Measurements from ENCODE around the gene PLEK.
"Not testable (repeated sequence)": the region's sequence is repeated elsewhere in the genome, so short reads cannot be mapped to it uniquely, and the experiment has no call there.

PLEK gene

DNA sequence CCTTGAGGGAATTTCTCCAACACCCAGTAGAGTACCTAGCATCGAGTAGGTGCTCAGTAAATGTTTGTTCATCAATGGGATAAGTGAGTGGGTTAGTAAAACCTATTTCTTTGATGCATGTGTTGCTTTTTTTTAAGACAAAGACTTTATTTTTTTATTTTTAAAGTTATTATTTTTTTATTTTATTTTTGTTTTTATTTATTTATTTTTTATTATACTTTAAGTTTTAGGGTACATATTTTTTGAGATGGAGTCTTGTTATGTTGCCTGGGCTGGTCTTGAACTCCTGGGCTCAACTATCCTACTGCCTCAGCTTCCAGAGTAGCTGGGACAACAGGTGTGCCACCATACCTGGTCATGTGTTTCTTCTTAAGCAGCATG is 20.8 kb downstream of the PLEK start:
- DNase-seq: no peak

DNA sequence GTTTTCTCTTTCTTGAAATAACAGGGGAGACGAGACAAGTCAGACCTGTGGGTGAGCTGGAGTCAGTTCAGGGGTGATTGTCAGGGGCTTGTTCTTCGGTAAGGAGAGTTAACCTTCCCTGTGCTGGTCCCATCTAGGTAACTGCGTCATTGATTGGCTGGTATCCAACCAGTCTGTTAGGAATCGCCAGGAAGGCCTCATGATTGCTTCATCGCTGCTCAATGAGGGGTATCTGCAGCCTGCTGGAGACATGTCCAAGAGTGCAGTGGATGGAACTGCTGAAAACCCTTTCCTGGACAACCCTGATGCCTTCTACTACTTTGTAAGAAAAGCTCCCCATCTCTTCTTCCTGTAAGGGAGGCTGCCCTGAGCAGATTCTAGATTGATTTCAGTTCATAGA is 21.3 kb downstream of the PLEK start:
- DNase-seq: no peak

DNA sequence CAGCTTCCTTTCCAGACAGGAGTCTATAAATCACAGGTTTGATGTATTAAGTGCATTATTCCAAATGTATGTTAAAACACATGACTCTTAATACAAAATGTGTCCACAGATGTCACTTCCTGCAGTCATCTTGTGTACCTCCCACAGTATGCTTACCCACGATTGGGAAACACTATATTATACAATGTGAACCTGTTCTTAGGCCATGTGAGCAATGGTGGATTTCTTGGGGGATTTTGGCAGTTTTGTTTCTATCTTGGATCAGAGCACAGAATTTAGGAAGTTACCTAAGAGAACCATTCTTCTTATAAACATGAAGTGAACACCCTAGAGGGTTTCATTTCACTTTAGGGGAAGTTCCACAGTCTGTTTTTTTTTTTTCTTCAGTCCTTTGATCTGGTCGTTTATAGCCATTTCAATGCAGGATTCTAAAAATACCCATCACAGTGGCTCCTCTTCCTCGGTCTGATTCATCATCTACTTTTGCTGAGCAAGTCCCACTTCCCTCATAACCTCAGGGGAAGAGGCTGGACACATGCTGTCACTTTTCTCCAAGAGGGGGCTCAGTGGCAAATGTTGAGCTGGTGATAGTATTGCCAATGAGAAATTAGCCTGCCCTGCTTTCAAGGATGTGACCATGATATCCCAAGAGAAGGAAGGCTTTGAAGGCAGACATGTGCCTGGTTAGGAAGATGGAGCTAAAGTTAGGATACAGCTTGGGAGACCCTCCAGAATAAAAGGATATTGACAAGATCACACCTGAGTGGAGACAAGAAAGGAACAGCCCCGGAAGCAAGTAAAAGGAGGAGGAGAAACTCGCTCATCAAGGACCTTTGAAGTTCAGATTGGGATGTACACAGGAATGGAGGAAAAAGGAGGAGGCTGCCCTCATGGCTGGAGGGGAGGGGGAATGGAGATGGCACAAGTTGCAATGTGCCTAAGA is 22.6 kb downstream of the PLEK start:
- no peak for DNase-seq

DNA sequence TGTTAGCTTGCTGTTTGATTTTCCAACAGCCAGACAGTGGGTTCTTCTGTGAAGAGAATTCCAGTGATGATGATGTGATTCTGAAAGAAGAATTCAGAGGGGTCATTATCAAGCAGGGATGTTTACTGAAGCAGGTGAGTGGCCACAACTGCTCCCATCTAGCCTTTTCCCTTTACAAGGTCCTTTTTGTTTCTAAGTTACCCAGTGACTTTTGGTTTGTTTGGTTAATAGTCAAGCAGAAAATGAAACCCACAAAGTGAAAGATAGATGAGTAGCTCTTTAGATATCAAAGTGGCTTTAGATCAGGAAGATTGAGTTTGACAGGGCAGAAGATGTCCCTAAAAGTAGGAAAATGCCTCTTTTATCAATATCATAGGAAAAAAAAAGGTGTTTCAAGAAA is 23.3 kb downstream of the PLEK start:
- DNase-seq: no peak

DNA sequence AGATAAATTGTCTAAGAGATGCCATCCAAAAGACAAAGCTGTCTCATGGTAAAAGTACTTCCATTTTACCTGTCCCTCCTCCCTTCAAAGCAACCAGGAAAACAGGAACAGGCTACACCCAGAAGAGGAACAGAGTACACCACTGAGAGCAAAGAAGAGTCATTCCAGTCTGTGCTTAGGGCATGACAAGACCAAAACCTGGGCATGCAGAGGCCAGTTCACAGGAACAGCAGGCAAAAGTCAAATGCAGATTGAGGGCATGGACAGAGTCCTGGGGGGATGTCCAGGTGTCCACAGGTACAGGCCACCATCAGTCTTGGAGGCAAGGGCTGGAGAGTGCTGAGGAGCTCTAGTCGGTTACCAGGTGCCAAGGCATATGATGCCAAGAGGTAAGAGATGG is 23.7 kb downstream of the PLEK start:
- no peak for DNase-seq

DNA sequence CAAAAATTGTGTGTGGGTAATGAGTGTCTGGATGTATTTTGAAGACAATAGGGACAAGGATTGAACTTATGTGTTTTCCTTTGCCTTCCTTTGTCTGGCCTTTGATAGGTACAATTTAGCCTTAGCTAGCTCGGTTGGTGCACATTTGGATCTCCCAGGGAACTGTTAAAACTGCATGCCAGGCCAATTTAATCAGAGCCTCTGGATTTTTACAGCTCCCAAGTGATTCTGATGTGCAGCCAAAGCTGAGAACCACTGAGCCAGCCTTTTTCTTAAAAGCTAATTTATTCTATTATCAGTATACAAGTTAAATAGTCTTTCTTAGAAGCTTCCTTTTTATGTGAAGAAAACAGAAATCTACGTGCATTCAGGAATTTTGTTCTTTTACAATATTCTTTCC is 25.0 kb downstream of the PLEK start:
- DNase-seq: no peak

DNA sequence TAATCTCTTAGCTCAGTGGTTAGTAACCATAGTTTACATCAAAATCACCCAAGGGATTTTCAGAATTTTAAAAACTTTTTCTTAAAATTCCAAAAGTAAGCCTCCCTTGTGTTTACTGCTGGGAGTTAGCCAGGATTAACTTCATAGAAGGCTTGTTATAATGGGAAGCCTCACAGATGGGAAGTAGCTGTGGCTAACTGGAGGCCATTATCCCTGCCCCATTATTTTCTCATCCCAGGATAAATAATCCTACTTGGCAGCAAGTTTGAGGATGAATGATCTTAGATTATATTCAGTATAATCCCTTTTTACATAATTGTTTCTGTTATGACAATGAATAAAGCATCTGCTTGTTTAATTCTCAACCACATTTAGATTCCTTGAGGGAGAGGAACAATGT is 25.5 kb downstream of the PLEK start:
- no peak for DNase-seq

DNA sequence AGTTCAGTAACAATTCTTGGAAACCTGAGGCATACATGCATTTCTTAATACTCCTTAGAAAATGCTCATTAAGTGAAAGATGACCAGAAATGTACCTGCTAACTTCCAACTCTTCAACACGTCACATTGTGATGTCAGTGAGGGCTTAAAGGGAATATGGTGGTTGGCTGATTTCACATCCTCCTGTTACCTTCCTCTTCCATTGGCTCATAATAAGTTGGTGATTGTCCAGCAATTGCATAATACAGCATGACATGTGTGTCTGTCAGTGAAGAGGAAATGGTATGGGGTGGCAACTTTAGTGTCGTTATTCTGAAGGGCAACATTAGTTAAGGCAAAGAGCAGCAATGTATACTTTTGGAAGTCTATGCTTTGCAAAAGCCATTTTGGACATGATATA is 26.0 kb downstream of the PLEK start:
- no peak for DNase-seq

DNA sequence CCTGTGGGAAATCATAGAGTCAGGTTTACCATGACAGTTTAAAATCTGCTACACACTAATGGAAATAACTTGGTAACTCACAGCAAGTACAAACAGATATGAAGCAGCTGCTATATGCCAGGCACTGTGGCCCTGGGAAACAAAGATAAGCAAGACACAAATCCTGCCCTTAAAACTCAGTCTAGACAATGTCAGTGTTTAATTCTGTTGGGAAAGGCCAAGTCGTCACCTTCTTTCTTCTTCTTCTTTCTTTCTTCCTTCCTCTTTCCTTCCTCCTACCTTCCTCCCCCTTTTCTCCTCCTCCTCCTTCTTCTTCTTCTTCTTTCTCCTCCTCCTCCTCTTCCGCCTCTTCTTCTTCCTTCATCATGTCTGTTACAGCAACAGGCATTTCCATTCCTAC is 26.8 kb downstream of the PLEK start:
- DNase-seq: no peak

DNA sequence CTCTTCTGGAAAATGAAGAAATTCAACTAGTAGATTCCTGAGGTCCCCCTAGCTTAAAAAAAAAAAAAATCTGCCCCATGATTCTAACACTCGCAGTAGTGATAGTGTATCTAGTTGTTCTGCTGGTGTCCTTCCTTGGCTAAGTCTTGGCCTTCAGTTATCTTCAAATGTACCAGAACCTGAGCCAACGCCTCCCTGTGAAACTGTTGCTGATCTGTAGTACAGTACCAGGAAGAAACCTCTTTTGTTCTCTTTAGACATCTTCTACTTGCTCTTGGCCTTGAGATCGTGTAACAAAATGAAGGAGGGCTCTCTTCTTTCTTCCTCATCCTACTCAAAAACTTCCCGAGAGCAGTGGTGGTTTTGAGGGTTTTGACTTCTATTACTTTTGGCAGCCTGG is 31.0 kb downstream of the PLEK start:
- DNase-seq: no peak

DNA sequence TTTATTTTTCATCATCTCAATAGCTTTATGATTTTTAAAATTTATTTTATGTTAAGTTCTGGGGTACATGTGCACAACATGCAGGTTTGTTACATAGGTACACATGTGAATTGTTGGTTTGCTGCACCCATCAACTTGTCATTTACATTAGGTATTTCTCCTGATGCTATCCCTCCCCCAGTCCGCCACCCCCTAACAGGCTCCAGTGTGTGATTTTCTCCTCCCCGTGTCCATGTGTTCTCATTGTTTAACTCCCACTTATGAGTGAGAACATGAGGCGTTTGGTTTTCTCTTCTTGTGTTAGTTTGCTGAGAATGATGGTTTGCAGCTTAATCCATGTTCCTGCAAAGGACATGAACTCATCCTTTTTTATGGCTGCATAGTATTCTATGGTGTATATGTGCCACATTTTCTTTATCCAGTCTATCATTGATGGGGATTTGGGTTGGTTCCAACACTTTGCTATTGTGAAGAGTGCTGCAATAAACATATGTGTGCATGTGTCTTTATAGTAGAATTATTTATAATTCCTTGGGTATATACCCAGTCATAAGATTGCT is 32.7 kb downstream of the PLEK start:
- not testable (repeated sequence) for DNase-seq

DNA sequence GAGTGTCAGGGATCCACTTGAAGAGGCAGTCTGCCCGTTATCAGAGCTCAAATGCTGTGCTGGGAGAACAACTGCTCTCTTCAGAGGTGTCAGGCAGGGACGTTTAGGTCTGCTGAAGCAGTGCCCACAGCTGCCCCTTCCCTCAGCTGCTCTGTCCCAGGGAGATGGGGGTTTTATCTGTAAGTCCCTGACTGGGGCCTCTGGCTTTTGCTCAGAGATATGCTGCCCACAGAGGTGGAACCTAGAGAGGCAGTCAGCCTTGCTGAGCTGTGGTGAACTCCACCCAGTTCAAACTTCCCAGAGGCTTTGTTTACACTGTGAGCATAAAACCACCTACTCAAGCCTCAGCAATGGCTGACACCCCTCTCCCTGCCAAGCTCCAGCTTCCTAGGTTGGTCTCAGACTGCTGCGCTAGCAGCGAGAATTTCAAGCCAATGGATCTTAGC is 38.1 kb downstream of the PLEK start:
- DNase-seq: no peak

DNA sequence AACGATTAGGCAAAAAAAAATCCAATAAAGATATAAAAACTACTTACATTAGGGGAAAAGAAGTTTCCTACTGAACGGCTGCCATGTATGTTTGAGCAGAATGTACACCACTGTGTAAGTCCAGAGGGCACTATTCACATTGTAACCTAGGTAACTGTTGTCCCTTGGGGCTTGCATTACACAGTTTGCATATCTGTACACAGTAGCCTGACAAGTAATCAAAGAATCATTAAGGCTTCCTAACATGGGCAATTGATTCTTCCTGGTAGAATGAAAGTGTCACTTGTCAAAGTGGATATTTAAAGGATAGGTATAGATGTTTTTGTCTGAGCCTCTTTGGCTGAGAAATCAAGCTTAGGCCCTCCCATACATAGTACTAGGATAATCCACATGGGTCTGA is 39.1 kb downstream of the PLEK start:
- peak; percentile 11 for DNase-seq

DNA sequence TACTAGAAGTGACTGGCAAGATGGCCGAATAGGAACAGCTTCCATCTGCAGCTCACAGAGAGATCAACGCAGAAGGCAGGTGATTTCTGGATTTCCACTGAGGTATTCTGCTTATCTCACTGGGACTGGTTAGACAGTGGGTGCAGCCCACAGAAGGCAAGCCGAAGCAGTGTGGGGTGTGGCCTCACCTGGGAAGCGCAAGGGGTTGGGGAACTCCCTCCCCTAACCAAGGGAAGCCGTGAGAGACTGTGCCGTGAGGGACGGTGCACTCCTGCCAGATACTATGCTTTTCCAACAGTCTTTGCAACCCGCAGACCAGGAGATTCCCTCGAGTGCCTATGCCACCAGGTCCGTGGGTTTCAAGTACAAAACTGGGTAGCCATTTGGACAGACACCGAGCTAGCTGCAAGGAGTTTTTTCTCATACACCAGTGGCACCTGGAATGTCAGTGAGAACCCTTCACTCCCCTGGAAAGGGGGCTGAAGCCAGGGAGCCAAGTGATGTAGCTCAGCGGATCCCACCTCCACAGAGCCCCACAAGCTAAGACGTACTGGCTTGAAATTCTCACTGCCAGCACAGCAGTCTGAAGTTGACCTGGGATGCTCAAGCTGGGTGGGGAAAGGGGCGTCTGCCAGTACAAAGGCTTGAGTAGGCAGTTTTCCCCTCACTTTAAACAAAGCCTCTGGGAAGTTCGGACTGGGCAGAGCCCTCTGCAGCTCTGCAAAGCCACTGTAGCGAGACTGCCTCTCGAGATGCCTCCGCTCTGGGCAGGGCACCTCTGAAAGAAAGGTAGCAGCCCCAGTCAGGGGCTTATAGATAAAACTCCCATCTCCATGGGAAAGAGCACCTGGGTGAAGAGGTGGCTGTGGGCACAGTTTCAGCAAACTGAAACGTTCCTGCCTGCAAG is 40.1 kb downstream of the PLEK start:
- no peak for DNase-seq

DNA sequence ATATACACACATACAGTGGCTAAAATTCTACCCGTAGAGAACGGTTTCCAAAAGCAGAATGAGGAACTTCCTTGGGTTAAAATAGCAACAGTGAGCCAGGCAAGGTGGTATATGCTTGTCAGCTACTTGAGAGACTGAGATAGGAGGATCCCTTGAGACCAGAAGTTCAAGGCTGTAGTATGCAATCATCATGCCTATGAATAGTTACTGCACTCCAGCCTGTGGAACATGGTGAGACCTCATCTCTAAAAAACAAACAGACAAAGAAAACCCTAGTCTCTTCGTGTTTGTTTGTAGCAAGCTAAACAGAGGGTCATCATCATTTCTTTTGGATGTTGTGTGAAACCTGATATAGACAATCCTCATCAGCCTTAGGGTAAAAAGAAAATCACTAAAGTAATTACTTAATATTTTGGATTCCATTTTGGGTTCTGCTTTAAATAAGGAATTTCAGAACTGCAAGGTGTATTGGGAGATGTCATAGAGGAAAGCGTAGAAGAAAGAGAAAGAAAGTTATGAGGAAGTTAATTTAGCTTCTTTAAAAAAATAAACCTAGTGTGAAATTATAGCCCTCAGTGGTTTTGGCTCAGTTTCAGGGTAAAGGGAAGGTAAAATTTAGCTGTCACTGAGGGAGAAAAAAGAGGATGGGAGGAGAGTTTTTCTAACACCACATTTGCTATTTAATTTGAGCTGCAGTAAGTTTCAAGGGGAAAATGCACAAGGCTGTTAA is 46.5 kb downstream of the PLEK start:
- DNase-seq: no peak

DNA sequence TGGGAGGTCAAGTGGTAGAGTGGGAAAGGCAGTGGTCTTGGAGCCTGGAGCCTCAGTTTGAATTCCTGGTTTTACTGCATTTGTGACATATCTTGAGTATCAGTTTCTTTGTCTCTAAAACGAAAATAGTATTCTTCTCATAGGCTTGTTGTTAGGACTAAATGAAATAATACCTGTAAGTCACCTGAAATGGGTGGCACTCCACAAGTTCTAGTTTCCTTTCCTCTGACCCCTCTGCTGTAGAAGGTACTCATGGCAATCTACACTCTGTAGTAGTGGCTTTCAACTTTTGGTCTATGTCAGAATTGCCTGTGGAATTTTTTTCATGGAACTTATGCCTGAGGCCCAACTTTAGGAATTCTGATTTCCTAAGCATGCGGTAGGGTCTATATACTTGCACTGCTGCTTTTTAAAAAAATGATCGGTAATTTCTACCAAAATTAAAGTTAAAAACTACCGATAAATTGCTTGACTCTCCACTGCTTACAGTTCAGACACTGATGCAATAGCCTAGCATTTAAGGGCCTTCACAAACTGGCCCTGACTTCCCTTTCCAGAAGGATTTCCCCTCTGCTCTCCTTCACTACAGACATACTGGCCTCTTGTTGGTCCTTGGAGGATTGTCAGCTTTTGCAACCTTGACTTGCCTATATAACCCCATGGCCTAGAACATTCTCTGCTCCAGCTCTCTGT is 47.2 kb downstream of the PLEK start:
- no peak for DNase-seq

DNA sequence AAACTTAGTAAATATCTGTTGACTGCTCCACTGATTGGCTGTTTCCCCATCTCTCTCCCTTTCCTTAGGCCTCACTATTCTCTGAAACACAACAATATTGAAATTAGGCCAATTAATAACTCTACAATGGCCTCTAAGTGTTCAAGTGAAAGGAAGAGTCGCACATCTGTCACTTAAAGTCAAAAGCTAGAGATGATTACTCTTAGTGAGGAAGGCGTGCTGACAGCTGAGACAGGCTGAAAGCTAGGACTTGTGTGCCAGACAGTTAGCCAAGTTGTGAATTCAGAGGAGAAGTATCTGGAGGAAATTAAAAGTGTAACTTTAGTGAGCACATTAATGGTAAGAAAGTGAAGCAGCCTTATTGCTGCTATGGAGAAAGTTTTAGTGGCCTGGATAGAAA is 48.4 kb downstream of the PLEK start:
- no peak for DNase-seq

DNA sequence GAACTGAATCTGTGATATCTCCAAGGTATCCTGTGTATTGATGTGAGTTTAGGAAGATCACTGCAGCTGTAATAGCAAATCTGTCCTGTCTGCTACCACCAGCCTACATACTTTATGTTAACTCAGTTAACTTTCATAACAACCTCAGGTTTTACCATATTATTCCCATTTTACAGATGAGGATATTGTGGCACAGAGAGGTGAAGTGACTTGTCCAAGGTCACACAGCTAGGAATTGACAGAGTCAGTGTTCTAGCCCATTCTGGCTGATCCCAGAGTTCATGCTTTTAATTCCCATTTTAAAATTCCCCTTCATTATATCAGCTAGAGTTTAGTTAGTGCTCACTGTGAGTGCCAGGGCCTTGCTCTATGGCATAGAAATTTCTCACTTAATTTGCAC is 49.4 kb downstream of the PLEK start:
- DNase-seq: no peak

DNA sequence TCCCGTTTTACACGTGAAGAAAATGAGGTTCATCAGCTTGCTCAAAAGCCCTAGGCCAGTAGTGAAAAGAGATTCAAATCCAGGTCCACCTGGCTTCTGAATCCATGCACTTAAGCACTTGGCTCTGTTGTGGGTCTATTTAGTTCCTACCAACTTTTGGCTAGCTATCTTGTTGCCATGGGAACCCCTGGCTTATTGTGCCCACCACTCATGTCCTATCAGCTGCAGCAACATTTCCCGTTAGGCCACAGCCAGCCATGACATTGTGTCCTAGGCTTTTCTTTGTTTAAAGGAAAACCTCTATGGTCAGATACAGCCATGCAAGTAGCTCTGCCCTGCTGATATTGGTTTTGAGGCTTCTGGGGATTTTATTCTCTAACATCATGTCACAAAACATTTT is 49.8 kb downstream of the PLEK start:
- DNase-seq: peak; percentile 63

DNA sequence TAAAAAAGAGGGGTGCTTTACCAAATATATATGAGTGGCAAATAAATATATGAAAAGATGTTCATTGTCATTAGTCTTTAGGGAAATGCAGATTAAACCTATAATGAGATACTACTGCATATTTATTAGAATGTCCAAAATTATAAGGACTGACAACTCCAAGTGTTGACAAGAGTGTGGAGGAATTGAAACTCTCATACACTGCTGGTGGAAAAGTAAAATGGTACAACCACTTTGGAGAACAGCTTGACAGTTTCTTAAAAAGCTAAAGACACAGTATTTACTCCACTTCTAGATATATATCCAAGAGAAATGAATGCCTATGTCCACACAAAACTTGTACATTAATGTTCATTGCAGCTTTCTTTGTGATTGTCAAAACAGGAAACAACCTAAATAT is 50.4 kb downstream of the PLEK start:
- DNase-seq: no peak

DNA sequence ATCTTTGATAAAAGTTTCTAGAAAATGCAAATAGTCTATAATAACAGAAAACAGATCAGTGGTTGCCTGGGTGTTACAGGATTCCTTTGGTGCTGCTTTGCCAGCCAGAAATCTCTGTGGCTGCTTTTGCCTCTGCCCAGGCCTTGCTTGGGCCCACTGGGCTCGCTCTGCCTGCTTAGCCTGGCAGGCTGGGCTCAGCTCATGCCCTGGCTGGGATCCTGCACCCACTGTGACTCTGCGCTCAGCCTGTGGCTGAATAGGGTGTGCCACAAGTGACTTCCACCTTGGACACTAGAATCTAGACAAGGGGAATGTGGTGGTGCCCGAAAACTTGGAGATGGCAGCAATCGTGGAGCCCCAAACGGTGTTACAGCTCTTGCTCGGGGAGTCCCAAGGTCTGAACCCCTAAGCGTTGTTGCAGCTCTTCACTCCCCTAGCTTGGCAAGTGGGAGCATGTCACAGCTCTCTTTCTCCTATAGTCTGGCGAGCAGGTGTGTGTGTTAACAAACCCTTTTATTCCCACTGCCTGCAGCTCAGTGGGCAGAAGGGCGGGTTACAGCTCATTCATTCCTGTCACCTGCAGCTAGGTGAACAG is 51.1 kb downstream of the PLEK start:
- peak; percentile 72 for DNase-seq

DNA sequence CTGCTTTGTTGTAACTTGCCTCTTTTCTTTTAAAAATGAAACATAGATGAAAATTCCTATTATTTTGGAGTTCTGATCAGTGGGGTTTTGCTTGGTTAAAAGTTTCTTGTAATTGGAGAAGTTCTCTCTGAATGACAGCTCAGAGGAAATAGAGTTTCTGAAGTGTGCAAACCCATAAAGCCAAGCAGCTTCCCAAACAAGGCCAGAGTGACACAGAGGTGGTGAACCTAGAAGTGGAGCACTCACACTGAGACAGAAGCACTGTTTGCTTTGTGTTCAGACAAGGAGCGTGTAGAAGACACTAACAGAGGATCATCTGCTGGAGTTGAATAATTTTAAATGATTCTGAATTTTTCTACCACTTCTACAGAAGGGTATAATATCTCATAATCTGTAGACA is 52.8 kb downstream of the PLEK start:
- no peak for DNase-seq

Measured in NCI-H345 (cell line).